Measurements from ENCODE around the gene TMCO4. TPM values are rescaled to one million over a fixed set of nuclear protein-coding genes. Genes with fewer than 3 reads are reported as not detected.

The TMCO4 gene
- total RNA-seq, 1 donor from 2014 or later = 16.8 TPM

- intact Hi-C loops (cut with micrococcal nuclease) = no loop called here
Measured at GRCh38 chr1:19750882-19751276, 48.8 kb downstream of the TMCO4 start.

DNA sequence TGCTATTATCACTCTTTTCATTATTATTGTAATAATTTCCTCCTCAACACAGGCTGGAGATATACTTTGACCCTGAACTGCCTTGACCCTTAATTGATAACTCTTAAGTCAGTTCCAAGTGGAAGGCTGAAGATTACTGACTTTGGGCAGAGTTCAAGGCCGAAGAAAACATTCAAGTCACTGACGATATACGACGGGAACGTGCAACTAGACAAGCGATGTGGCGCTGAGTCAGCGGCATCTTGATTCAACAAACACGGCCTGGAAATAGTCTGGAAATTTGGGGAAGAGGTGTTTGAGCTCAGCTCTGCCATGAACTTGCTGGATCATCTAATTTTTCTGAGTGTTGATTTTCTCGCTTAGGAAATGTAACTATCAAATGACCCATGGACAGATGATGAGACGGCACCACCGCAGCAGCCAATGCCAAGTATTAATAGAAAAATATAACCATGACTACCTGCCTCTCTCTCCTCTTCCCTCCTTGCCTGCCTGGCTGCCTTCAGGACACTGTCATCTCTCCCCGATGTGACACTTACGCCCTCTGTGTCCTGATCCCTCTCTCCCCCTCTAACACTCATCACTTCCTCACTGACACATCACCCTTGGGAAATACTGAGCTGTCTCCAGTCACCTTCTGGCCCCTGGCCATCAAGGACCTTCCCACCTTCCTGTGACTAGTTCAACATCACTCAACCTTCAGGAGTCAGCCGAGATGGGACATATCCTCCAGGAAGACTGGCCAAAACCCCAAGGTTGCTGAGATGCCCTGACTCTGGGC is 49.4 kb downstream of the TMCO4 start:
- intact Hi-C loops (cut with micrococcal nuclease) = no loop called here

GRCh38 chr1:19749685-19750084 is 50.0 kb downstream of the TMCO4 start:
- intact Hi-C loops (cut with micrococcal nuclease) = no loop called here

DNA sequence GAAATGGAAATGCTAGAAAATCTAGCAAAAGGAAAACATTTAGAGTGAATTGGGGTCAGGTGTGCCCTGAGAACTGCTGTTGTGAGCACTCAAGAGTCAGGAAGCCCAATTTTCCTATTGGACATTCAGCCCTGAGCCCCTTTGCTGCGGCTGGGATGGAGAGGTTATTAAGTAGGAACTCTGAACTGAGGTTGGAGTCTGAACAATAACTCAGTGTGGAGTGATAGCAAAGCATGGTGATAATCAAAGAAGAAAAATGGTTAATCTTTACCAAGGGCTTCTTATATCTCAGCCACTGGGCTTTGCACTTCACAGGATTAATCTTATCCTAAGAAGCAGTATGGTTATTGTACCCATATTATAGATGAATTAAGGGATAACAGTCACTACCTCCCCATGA is 52.0 kb downstream of the TMCO4 start:
- intact Hi-C loops (cut with micrococcal nuclease) = no loop called here

- intact Hi-C loops (cut with micrococcal nuclease) = no loop called here
Measured at GRCh38 chr1:19744886-19745285, 54.8 kb downstream of the TMCO4 start.

GRCh38 chr1:19744335-19744743 is 55.4 kb downstream of the TMCO4 start:
- intact Hi-C loops (cut with micrococcal nuclease) = no loop called here

- intact Hi-C loops (cut with micrococcal nuclease) = no loop called here
Measured at GRCh38 chr1:19743793-19744192, 55.9 kb downstream of the TMCO4 start.

DNA sequence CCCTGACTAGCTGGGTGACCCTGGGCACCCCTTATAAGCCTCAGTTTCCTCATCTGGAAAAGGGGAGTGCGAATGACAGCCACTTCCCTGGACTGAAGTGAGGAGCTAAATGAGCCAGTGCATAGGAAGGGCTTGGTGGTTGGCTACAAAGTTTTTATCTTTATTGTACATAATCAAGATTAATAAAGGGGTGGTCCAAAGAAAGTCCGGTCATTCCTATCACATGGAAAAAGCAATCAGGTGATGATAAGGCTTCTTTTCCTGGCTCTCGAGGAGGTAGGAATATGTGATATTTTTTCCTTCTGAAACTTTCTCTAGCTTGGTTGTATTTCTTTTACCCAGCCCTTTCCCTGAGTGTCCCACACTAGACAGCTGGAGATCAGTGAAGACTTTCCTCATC is 56.5 kb downstream of the TMCO4 start:
- intact Hi-C loops (cut with micrococcal nuclease) = no loop called here

DNA sequence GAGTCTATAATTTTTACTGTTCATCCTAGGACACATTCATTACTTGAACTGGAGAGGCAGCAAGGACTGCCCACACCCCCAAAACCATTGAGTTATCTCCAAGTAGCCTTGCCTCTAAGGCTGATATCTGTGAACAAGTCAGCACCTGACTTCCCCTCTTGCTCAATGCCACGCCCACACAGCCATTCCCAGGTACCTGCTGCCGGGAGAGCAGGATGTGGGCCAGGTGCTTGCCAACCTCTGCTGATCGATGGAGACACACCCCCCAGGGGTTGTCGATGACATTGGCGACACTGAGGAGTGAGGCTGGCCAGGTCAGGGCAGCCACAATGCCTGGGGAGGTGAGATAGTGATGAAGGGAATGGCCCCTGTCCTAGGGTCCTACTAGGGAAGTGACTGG is 60.1 kb downstream of the TMCO4 start:
- intact Hi-C loops (cut with micrococcal nuclease) = no loop called here

DNA sequence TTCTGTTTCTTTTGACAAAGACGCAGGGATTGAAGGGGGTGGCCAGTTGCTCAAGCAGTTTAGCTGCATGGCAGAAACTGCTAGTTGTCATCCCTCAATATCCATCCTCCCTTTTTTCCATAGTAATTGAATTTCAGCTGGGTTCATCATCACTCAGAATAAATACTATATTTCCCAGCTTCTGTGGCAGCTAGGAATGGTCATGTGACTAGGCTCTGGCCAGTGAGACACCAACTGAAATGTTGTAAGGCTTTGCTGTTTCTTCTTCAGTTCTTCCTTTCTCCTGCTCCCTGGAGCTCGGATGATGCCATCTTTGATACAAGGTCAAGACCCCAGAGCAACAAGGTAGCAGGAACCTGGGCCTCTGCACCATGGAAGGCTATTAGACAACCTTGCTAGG is 61.0 kb downstream of the TMCO4 start:
- intact Hi-C loops (cut with micrococcal nuclease) = no loop called here

GRCh38 chr1:19738076-19738475 is 61.6 kb downstream of the TMCO4 start:
- intact Hi-C loops (cut with micrococcal nuclease) = no loop called here

GRCh38 chr1:19737104-19737825 is 62.5 kb downstream of the TMCO4 start:
- intact Hi-C loops (cut with micrococcal nuclease) = no loop called here

DNA sequence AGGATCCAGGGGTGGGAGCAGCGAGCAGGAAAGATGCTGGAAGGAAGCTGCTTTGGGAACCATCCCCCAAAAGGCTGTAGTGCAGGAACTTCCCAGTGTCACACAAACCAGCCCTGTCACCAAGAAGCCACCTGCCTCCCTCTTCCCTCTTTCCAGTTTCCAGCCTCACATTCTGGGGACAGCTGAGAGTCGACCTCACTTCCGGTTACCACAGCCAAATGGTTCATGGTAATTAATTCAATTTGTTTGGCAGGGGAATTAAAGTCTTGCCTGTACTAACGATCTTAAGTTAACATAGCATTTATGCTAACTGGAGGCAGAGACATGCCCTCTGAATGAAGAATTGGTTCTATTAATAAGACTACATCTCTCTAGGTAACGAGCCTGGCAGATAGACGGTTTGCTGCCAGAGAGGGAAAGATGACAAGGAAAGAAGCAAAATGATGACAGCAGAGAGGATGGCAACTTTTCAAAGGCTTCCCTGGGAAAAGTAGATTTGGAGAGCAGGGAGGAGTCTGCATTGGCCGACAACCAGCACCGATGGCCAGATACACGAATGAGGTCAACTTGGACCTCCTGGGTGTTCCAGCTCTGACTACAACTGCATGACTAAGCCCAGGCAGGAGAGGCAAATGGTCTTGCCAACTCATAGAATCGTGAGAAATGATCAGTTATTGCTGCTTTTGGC is 64.1 kb downstream of the TMCO4 start:
- intact Hi-C loops (cut with micrococcal nuclease) = no loop called here

- intact Hi-C loops (cut with micrococcal nuclease) = no loop called here
Measured at GRCh38 chr1:19734472-19734999, 65.2 kb downstream of the TMCO4 start.

DNA sequence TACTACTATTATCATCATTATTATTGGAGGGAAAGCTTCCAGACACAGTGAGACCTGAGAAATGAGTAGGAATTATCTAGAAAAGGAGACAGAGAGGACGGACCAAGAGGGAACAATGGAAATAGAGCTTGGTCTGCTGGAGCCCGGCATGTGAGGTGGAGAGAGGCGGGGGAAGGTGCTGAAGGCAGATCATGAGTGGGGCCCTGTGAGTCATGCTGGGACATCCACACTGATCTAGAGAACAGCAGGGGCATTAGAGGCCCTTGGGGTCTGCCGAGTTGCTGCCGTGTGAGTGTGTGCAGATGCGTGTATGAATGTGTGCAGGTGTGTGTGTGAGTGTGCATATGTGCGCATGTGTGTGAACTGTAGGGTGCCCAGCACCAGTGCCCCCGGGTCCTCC is 65.7 kb downstream of the TMCO4 start:
- intact Hi-C loops (cut with micrococcal nuclease) = no loop called here

DNA sequence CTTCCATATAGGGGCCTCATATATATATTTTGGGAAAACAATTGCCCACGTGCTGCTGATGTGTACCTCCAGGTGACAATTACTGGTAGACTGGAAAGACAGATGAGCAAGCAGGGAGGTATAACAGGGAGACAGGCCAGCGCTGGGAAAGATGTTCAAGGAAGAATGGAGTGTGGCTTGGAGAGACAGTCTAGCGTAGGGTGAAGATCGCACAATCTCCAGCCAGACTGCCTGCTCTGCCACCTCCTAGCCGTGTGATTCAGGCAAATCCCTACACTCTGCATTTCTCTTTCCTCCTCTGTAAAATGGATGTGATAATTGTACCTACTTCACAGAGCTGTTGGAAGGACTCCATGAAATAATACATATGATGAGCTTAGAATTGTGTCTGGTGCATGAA is 66.1 kb downstream of the TMCO4 start:
- intact Hi-C loops (cut with micrococcal nuclease) = no loop called here

GRCh38 chr1:19731311-19731821 is 68.3 kb downstream of the TMCO4 start:
- intact Hi-C loops (cut with micrococcal nuclease) = no loop called here

- intact Hi-C loops (cut with micrococcal nuclease) = no loop called here
Measured at GRCh38 chr1:19730793-19731192, 68.9 kb downstream of the TMCO4 start.

- intact Hi-C loops (cut with micrococcal nuclease) = no loop called here
Measured at GRCh38 chr1:19730232-19730631, 69.5 kb downstream of the TMCO4 start.

DNA sequence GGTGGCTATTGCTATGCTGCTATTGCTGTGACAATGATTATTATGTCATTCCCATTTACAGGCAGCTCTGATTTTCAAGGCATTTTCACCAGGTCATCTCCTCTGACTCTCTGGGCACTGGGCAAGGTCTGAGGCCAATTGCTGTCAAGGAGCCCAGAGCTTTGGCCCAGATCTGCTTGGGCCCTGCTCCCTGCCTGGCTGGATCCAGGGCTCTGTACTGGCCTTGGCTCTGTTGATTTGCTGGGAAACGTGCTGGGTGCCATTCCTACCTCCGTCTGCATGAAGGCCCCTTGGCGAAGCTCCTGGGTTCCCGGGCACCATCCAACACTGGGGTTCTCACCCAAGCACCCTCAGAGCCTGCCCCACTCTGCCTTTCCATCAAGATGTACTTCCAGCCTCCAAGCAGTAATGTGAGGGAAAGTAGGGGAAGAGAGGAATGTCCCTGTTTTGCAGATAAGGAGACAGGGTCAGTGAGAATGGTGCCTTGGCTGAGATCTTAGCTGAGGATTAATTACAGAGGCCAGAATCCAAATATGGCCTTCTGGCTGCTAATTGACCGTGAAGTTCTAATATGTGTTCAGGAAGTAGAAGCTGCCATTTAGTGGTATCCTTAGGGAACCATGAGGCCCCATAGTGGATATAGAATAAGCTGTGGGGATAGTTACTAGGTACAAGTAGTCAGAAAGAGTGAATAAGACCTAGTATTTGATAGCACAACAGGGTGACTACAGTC is 71.1 kb downstream of the TMCO4 start:
- intact Hi-C loops (cut with micrococcal nuclease) = no loop called here

GRCh38 chr1:19725606-19726005 is 74.1 kb downstream of the TMCO4 start:
- intact Hi-C loops (cut with micrococcal nuclease) = no loop called here

Data from T-helper 1 cell treated with Interleukin-12 subunit alpha and Interleukin-12 subunit beta and Interleukin-4 antibody, amounts not matched to agents 30 ng/mL and 1 ng/mL, for 36 hours (primary cell).